GM21825 (cell line): Measurements from ENCODE around the gene TMC1.
"Not testable (repeated sequence)": the region's sequence is repeated elsewhere in the genome, so short reads cannot be mapped to it uniquely, and the experiment has no call there.

Experiments
- ATAC-seq: cut with Tn5 transposase; IDR thresholded peaks from one replicate; pipeline ENCODE4 v1.9.1; 2021; ENCODE audit warnings: mild to moderate bottlenecking, moderate library complexity; ENCODE audit not compliant: unreplicated experiment

TMC1 gene

GRCh38 chr9:72524820-72525540 is 3.6 kb downstream of the TMC1 start:
- peak; percentile 38 for ATAC-seq

DNA sequence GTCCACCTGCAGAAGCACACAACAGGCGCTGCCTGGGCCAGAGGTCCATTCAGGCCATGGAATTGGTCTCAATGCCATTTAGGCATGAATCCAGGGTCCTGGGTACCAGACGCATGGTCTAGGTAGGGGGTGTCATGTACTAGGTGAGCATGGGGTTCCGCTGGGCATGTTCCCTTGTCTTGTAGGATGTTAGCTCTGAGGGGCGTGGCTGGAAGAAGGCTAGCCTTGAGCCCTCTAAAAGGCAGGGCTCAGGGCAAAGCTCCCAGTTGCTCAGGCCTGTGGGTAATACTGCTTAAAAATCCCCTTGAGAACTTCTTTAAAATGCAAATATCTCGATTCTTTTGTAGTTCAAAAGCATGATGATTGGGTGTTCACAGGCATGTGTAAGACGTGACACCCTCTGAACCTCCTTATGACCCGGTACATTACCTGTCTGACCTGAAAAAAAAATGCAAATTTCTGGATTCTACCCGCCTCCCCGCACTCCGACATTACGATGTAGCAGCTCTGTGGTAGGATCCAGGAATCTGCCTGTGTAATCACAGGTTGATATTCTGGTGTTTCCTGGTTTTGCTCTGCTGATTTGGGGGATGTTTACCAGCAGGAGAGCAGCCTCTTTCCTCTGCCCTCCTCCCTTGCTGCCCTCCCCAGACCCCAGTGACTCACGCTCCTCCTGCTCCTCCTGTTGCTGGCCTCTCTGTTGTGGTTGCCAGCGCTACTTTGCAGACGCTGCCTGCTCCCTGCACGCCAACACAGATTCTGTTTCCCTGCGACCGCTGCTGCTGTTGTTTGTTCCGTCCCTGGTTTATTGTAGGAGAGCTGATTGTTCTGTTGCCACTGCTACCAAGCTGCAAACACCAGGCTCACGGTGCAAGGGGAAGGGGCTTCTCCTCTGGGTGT is 5.7 kb downstream of the TMC1 start:
- peak; percentile 90 for ATAC-seq

DNA sequence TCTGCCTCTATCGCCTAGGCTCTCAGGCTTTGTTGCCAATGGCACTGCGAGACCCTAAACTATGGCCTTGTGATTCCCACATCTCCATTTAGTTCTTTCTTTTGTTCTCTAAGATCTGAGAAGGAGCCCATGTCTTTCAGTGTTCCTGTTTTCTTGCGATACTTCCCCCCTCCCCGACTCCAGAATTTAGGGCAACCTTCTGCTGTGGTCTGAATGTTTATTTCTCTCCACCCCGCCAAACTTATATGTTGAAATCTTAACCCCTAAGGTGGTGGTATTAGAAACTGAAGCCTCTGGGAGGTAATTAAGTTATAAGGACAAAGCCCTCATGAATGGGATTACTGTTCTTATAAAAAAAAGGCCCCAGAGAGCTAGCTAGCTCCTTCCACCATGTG is 6.4 kb downstream of the TMC1 start:
- ATAC-seq: no peak

DNA sequence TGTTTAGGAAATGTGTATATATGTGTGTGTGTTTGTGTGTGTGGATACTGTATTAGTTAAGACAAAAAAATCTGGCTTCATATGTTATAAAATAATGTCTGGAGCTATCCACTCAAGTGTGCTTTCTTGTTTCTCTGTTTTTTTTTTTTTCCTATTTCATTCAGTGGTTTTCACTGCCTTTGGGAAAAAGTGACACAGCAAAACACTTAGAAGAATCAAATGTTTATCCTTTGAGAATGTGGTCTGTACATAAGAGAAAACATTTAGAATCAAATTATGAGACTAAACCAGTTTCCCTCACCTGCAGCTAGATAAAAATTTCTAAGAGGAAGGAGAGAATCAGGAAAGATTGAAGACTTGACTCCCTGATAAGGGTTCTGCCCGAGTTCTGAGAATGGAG is 8.1 kb downstream of the TMC1 start:
- ATAC-seq: no peak

DNA sequence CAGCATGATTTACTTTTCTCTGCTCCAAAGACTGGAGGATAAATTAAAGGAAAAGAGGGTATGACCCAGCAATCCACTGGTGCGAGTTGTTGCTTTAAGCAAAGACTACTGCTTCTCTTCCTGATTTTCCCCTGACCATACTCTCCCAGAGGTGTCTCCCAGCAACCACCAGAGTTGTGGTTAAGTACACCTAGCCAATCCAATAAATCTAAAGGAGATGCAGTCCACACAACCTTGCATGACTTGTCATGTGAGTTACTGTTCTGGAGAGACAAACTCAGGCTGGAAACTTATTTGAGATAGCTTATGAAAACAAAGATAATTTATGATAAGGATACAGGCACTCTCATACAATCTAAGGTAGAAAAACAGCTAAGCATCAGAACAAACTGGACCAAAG is 11.9 kb downstream of the TMC1 start:
- ATAC-seq: no peak

DNA sequence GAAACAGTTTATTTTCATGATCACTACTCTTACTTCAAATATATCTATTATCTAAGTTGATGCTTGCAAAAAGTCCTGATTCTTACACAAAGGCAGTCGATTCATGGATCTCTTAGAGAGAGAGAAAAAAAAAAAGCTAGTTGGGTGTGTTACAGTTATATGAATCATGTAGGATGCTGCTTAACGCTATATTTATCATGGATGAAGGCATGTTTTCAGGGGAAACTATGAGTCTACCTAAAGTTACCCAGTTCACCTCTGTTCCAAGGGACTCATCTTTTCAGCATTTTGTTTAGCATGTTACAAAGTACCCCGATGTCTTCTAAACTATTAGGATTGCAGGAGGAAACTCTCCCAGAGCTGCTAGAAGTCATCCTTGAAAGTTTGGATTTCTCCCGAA is 13.5 kb downstream of the TMC1 start:
- no peak for ATAC-seq

DNA sequence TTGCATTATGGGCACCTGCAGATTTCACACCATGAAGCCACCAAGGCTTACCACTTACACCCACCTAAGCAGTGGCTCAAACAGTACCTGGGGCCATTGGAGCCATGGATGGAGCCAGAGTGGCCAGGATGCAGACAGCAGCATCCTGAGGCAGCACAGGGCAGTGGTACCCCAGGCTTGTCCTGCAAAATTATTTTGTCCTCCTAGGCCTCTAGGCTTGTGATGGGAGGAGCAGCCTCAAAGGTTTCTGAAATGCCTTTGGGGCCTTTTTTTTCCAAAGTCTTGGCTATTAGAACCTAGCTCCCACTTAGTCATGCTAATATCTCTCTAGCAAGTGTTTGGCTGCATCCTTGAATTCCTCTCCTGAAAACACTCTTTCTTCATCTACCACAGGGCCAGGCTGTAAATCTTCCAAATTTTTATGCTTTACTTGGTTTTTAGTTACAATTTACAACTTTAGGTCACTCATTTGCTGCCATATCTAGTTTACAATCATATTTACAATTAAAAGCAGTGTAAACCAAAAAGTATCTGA is 15.7 kb downstream of the TMC1 start:
- ATAC-seq: no peak

DNA sequence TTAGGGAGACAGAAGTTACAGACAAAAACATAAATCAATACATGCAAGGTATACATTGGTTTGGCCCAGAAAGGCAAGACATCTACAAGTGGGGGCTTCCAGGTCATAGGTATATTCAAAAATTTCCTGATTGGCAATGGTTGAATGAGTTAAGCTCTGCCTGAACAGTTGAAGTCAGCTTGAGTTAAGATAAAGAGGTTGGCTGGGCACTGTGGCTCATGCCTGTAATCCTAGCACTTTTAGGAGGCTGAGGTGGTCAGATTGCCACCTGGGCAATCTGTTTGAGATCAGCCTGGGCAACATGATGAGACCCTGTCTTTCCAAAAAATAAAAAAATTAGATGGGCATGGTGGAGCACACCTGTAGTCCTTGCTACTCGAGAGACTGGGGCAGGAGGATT is 16.3 kb downstream of the TMC1 start:
- no peak for ATAC-seq

- no peak for ATAC-seq
Observed at GRCh38 chr9:72538921-72539702, 17.7 kb downstream of the TMC1 start.

GRCh38 chr9:72539824-72540347 is 18.5 kb downstream of the TMC1 start:
- ATAC-seq: no peak

GRCh38 chr9:72540348-72540873 is 19.0 kb downstream of the TMC1 start:
- no peak for ATAC-seq

DNA sequence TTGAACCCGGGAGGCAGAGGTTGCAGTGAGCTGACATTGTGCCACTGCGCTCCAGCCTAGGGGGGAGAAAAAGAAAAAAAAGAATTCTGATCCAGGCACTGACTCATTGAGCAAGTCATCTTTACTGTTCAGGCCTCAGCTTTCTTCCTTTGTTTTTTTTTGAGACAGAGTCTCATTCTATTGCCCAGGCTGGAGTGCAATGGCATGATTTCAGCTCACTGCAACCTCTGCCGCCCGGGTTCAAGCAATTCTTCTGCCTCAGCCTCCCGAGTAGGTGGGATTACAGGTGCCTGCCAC is 21.1 kb downstream of the TMC1 start:
- not testable (repeated sequence) for ATAC-seq

GRCh38 chr9:72542917-72543316 is 21.5 kb downstream of the TMC1 start:
- no peak for ATAC-seq

- no peak for ATAC-seq
Observed at GRCh38 chr9:72551306-72551705, 29.9 kb downstream of the TMC1 start.

DNA sequence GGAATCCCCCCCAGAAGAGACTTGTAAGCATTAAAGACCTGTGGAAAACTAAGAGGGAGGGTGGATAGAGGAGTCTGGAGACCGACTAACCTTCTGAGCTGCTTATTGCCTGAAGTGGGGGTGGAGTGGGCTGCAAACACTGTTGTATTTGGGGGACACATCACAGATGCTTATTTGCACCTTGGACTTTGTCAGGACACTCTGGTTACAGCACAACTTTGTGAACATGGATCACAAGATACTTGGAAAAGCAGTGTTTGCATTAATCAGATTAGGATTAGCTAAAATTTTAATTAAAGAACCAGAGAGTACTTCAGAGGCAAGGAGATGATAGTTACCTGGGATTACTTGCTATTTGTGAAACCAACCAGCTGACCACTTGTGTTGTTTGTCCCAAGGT is 30.9 kb downstream of the TMC1 start:
- no peak for ATAC-seq

DNA sequence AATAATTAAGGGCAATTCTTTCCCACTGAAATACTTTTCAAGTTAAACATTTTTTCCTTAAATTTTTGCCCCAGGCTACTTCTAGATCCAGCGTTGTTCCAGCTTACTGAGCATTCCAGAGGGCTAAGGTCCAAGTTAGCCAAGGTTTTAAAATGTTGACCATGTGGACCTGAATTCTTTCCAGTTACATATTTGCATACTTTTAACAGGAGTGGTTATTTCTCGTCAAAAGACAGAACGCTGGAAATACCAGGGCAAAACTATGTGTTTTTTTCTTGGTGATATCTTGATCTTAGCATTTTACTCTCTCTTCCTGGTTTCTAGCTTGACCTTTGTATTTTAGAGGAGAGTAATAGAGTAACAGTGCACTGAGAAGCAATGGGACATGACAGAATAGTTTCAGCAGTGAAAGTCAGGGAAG is 32.8 kb downstream of the TMC1 start:
- ATAC-seq: no peak

- no peak for ATAC-seq
Observed at GRCh38 chr9:72557549-72557948, 36.1 kb downstream of the TMC1 start.

DNA sequence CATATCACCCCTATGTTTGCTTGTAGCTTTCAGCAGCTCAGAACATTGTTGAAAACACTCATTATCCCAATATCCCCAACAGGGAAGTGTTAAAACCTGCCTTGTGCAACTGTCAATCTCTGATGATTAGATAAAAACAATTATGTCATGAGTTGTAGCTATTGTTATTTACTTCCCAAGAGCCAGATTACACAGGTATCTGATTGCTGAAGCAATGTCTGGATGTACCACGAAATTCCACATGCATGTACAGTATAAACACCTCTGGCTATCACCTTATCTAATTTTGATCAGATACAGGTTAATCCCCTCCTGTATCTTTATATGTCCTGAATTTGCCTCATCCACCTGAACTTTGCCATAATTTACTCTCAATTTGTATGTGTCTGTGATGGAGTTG is 38.7 kb downstream of the TMC1 start:
- ATAC-seq: no peak

GRCh38 chr9:72563806-72564205 is 42.4 kb downstream of the TMC1 start:
- no peak for ATAC-seq

GRCh38 chr9:72564479-72565281 is 43.3 kb downstream of the TMC1 start:
- ATAC-seq: no peak
